SIG-M5 treated with dmso at 0.1 percent for 504 hours (cell line): ENCODE results near the gene TIGIT.
"Not testable (repeated sequence)": the region's sequence is repeated elsewhere in the genome, so short reads cannot be mapped to it uniquely, and the experiment has no call there.

Experiments used
- DNase-seq: peaks from one replicate; lab custom pipeline; 2025; ENCODE audit not compliant: unreplicated experiment; lab: John Stamatoyannopoulos, UW

The TIGIT gene

DNA sequence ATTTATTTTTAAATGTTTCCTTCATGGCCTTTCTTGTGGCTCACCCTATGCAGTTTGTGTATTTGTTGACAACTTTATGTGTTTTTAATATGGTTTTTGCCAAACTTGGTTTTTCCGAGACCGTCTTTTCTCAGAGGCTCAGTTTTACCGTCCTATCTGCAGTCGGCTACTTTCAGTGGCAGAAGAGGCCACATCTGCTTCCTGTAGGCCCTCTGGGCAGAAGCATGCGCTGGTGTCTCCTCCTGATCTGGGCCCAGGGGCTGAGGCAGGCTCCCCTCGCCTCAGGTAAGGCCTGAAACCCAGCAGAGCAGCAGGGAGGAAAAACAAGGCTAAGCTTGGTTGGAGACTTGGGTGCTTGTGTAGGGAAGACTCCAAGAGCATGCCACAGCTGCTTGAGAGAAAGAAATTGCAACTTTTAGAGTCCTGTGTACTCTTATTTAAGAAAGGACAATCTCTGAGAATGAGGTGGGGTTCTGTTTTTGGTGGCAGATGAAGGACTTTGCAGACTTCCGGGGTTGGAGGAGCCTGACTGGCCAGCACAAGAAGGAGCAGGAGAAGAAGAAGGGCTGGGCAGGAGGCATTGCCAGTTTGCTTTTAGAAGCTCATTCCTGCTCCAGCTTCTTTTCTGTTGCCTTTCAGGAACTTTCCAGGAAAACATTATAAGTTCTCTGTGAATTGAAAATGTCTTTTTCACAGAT, at the start of gene TIGIT:
Gene TIGIT (plus strand): TSS at position 191 of the 698 bp plus-strand sequence. CDS start 34 bp downstream, at position 225.
- DNase-seq: no peak

DNA sequence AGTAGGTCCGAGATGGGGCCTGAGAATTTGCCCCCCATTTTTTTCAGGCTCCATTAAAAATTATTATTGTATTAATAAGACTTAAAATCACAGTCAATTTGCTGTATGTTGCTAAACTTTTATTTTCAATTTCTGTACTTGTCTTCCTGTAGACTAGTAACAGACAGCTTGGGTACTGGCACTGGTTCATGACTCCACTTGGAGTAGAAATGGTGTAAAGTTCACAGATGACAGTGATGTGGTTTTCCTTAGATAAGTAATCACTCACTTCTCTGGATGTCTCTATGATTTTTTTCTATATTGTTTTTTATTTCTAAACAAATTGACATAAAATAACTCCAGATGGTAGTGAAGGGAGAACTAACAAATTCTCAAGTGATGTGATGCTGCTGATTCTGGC, 40.9 kb upstream of the TIGIT start:
- DNase-seq: no peak

DNA sequence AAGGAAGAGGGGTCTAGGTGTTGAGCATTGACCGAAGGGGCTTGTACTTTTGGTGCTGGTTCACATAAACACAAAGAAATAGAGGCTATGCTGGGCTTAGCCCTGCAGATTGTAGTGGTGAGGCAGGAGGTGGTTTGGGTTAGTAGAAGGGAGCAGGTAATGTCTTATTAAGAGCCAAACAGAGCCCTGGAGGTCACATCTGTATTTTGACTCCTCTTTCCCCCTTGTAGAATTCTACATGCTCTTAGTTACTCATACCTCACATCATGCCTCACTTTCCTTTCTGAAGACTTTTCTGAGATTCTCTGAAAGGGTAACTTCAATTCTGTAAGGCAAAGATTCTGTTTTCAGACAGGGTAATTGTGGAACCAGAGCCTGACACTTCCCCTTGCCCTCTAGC, 40.3 kb upstream of the TIGIT start:
- DNase-seq: no peak

DNA sequence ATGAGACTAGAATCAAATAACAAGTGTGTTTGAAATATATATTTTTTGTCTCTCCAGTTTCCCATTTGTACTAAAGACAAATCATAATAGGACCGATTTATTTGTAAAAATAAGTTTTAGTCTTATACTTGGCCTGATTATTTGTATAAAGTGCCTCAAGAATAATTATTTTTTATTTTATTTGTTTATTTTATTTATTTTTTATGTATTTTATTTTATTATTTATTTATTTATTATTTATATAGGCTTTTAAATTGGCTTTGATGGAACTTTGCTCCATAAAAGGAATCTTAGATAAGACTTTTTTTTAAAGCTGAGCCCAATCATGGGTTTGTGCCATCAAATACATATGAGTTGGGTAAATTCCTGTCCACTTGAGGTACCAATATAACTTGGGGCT, 34.3 kb upstream of the TIGIT start:
- DNase-seq: no peak

DNA sequence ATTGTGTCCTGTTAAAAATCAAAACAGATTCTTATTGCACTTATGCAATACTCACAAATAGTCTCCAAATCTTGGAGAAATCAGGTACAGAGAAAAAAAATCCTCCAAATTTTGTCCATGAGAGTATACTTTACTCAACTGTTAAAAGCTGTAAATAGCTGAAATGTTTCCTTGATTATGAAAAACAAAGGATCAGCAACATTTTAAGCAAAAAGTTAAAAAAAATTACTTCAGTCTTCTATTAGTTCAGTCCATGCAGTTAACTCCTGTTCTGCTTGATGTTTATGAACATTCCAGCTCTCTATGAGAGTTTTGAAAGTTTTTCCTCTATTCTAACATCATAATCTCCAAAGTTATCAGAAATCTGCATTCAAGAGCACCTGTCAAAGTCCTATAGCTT, 33.7 kb upstream of the TIGIT start:
- DNase-seq: no peak

DNA sequence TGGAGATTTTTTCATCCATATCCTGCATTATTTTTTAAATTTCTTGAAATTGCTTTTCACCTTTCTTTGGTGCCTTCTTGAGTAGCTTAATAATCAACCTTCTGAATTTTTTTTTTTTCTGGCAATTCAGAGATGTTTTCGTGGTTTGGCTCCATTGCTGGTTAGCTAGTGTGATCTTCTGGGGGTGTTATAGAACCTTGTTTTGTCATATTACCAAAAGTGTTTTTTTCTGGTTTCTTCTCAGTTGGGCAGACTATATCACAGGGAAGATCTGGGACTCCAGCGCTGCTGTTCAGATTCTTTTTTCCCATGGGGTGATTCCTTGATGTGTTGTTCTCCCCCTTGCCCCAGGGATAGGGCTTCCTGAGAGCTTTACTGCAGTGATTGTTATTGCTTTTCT, 23.8 kb upstream of the TIGIT start:
- DNase-seq: no peak

- no peak for DNase-seq
These were observed 21.6 kb upstream of the TIGIT start for GRCh38 chr3:114272271-114272670.

- no peak for DNase-seq
These were observed 18.9 kb upstream of the TIGIT start for GRCh38 chr3:114274929-114275328.

- DNase-seq: not testable (repeated sequence)
These were observed 17.0 kb upstream of the TIGIT start for GRCh38 chr3:114276856-114277255.

DNA sequence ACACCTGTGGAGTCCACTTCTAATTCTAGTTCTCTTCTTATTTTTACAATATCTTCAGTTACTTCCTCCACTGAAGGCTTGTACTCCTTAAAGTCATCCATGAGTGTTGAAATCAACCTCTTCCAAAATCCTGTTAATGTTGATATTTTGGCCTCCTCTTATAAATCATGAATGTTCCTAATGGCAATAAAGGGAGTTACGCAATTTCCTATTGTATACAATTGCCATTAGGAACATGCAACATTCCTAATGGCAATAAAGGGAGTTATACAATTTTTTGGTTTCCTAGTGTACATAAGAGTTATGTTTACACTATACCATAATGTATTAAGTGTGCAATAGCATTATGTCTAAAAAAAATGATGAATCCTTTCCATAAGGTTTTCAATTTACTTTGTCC, 9.2 kb upstream of the TIGIT start:
- DNase-seq: no peak

DNA sequence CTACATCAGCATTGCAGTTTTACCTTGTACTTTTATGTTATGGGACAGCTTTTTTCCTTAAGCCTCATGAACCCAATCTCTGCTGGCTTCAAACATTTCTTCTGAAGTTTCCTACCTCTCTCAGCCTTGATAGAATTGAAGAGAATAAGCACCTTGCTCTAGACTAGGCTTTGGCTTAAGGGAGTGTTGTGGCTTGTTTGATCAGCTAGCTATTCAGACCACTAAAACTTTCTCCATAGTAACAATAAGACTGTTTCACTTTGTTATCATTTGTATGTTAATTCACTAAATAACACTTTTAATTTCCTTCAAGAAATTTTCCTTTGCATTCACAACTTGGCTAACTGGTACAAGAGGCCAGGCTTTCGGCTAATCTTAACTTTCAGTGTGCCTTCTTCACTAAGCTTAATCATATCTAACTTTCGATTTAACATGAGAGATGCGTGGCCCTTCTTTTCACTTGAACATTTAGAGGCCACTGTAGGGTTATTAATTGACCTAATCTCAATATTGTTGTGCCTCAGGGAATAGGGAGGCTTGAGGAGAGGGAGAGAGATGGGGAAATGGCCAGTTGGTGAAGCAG, 8.1 kb upstream of the TIGIT start:
- no peak for DNase-seq

DNA sequence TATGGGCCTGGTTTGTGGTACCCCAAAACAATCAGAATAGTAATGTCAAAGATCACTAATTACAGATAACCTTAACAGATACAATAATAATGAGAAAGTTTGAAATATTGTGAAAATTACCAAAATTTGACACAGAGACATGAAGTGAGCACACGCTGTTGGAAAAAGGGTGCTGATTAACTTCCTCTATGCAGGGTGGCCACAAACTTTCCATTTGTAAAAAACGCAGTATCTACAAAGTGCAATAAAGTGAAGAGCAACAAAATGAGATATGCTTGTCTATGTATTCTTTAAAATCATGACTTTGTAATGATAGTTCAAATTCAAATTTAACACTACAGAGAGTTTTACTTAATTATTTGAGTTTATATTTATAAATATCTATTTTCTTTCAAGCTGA, 7.6 kb upstream of the TIGIT start:
- DNase-seq: no peak

GRCh38 chr3:114290911-114291901, 2.6 kb upstream of the TIGIT start:
- DNase-seq: peak; percentile 67

DNA sequence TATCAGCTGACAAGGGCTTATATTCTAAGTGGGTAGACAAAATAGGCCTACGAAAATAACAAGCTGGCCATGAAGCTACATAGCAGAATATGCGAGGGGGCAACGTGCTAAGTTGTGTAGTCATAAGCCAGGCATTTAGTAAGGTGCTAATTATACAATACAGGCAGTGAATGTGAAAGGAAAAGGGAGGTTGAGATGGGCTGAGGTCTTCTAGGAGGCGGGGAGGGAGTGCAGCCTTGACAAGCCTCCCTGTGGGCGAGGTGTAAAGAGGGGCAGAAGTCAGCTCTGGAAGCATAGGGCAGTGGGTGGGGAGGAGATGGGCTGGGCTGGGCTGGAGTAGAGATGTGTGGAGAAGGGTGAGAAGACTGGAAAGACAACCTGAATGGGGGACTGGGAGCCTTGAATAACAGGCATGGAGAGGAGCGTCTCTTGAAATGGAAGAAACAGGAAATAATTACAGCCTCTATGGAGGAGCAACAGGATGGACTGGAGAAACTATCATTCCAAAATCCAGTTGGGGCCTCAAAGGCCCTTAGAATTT, 1.2 kb downstream of the TIGIT start:
- no peak for DNase-seq

DNA sequence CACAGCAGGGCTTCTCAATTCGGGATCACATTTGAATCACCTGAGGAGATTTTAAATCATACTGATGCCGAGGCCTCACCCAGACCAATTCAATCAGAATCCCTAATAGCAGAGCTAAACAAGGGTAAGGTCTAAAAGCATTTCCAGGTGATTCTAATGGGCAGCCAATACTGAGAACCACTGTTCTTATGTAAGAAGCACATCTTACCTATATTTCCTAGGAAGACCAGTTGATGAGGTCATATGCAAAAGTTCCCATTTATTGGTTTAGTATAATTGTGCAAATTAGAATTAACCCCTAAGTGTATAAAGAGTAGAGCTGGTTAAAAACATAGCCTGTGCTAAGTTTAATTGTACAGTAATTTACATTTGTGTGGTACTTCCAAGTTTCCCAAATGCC, 2.1 kb downstream of the TIGIT start:
- no peak for DNase-seq

DNA sequence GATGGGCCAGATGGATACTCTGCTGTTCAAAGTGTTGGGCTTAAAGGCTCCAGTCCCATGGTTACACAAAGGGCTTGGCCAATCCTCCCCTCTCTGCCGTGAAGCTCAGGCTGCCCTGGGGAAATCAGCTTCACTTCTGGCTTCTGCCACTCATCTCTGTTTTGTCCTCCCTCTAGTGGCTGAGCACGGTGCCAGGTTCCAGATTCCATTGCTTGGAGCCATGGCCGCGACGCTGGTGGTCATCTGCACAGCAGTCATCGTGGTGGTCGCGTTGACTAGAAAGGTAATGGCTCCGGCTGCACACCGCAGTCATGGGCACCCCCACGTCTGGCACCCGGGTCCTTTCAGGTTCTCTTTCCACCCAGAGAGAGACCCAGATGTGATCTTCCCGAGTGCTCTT, 5.6 kb downstream of the TIGIT start:
- peak; percentile 43 for DNase-seq

DNA sequence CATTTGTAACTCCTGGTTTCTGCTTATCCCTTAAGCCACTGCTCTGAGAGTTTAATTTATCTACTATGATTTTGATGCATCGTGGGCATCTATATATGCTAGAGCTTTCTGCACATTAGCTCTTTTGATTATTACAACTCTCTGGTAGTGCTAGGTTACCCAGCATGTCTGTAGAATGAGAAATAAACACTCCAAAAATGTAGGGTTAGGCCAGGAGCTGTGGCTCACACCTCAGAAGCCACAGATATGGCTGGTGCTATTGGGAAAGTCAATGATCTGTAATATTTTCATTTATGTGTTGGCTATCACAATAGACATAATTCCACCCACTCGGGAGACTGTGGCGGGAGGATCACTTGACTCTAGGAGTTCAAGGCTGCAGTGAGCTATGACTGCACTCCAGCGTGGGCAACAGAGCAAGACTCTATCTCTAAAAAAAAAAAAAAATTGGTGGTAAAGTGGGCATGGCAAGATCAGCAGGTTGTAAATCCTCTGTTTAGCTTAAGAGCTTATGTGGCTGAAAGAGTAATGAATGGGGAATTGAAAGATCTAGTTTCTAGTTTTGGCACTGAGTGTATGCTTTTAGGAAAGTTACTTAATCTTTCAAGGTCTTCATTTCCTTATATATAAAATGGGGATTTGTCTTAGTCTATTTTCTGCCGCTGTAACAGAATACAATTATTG, 6.3 kb downstream of the TIGIT start:
- no peak for DNase-seq

DNA sequence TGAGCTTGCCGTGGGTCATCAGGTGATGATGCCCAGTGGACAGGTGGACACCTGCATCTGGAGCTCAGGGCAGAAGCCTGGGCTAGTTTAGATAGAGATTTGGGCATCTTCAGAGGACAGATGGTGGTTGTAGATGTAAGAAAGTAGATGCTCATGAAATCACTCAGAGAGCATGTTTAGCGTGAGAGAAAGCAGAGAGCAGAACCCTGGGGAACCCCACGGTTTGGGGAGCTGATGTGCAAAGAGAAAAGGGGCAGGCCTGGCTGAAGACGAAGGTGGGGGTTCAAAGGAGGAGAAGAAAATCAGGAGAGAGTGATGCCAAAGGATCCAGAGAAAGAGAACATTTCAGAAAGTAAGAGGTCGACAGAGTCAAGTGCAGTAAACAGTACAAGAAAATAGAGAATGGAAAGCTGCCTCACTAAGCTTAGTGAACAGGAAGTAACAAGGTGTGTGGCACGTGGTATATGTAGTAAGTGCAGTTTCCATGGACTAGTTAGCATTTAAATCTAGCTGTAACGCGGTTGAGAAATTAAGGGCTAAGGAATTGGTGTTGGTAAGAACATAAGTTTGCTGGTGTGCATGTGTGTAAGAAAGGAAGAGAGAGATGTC, 13.5 kb downstream of the TIGIT start:
- DNase-seq: no peak

- DNase-seq: no peak
These were observed 14.0 kb downstream of the TIGIT start for GRCh38 chr3:114307832-114308231.

DNA sequence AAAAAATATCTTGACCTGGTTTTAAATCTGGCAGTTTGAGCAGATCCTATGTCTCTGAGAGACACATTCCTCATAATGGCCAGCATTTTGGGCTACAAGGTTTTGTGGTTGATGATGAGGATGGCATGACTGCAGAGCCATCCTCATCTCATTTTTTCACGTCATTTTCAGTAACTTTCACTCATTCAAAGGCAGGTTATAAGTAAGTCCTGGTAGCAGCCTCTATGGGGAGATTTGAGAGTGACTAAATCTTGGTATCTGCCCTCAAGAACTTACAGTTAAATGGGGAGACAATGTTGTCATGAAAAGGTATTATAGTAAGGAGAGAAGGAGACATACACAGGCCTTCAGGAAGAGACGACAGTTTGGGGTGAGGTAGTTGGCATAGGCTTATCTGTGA, 14.5 kb downstream of the TIGIT start:
- no peak for DNase-seq

GRCh38 chr3:114308830-114309229, 15.0 kb downstream of the TIGIT start:
- DNase-seq: no peak
